GM12801 (cell line): Measurements from ENCODE around the gene SYTL2.

Source experiments
- CTCF ChIP-seq: IDR thresholded peaks from one replicate; pipeline ENCODE4 v1.5.1; 2011; ENCODE audit warnings: control low read depth; ENCODE audit not compliant: insufficient read length; ENCODE audit errors: extremely low read depth

SYTL2 gene

GRCh38 chr11:85809191-85809590, 1.8 kb downstream of the SYTL2 start:
- no peak for TF ChIP-seq CTCF

- TF ChIP-seq CTCF, result no peak
Observed at GRCh38 chr11:85806876-85807275, 4.1 kb downstream of the SYTL2 start.

GRCh38 chr11:85806016-85806415, 4.9 kb downstream of the SYTL2 start:
- no peak for TF ChIP-seq CTCF

GRCh38 chr11:85805387-85805786, 5.6 kb downstream of the SYTL2 start:
- TF ChIP-seq CTCF, result no peak

- TF ChIP-seq CTCF, result no peak
Observed at GRCh38 chr11:85803920-85804319, 7.0 kb downstream of the SYTL2 start.

- no peak for TF ChIP-seq CTCF
Observed at GRCh38 chr11:85803303-85803702, 7.6 kb downstream of the SYTL2 start.

- no peak for TF ChIP-seq CTCF
Observed at GRCh38 chr11:85801527-85801926, 9.4 kb downstream of the SYTL2 start.
